ENCODE measurements around the gene PBX1.
A peak's percentile ranks its signal among the peaks of the same experiment; 100 is the strongest.

PBX1 gene

GRCh38 chr1:164562947-164563520 is 4.0 kb downstream of the PBX1 start:
- DNase-seq = no peak

GRCh38 chr1:164563721-164564360 is 4.9 kb downstream of the PBX1 start:
- DNase-seq = no peak

DNA sequence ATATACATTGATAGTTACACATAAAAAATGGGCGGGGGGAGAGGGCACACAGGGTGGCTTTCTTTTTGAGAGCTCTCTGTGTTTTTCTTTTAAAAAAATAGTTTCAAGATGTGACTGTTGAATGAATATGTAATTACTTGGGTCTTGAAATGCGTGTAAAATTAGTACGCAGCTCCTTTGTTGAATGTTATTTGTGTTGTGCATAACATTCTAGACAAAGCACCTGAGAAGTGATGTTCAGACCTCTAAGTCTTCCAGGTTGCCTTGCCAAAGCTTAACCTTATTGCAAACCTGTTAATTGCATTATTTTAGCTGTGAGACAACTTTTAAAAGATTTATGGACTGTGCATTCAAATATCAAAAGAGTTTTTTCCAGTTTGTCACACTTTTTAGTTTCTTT is 5.4 kb downstream of the PBX1 start:
- no peak for DNase-seq

- no peak for DNase-seq
Observed at GRCh38 chr1:164565357-164565756, 6.4 kb downstream of the PBX1 start.

- DNase-seq = no peak
Observed at GRCh38 chr1:164567774-164568173, 8.8 kb downstream of the PBX1 start.

- no peak for DNase-seq
Observed at GRCh38 chr1:164569241-164569640, 10.3 kb downstream of the PBX1 start.

GRCh38 chr1:164569866-164570265 is 10.9 kb downstream of the PBX1 start:
- DNase-seq = no peak

GRCh38 chr1:164571333-164571732 is 12.3 kb downstream of the PBX1 start:
- no peak for DNase-seq

- DNase-seq = no peak
Observed at GRCh38 chr1:164575356-164575886, 16.4 kb downstream of the PBX1 start.

GRCh38 chr1:164576291-164577271 is 17.6 kb downstream of the PBX1 start:
- DNase-seq = peak in 39 of 56 donors; percentile 19 to 68 (median 41)

DNA sequence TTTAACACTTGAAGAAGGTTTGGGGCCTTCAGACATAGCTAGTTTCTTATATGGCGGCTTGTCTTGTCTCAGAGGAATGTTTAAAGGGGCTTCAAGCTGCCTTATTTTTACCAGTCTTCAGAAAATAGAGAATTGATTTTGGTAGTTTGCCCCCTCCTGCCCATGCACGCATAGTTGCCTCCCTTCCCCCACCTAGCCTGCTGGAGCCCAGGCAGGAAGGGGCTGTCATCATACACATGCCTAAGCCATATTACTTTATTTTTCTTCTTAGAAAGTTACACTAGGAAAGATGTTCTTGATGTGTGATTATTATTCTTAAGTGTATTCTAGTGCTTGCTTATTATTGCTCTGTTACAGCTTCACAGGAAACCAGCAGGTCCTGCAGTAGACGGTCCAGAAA is 18.3 kb downstream of the PBX1 start:
- no peak for DNase-seq

DNA sequence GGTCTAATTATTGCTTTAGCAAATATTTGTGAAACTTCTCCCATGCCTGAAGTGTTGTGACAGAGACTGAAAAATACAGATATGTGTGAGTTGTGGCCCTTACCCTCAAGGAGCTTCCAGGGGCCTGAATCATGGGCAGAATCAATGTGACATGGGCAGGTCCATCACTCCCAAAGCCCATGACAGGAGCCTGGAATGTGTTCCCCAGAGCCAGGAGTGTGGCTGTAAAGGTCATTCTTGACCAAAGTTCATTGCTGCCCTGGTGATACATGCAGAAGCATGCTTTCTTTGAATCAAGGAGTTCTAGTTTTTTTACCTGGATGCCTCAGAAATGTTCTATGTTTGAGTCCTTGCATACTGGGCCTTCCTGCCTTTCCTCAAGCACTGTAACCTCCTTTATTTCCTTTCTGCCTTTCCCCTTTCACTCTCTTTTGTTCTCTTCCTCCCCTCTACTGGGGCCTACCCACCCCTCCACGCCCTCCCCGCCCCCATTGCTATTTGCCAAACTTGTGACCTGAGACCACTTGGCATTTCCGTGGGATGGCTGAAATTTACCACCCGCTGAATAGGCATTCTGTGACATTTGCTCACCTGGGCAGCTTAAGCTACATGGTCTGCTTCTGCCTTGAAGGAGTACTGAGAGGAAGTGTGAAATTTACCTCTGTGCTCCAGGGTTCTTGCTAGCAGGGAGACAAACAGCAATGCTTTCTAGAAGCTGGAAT is 19.7 kb downstream of the PBX1 start:
- no peak for DNase-seq

DNA sequence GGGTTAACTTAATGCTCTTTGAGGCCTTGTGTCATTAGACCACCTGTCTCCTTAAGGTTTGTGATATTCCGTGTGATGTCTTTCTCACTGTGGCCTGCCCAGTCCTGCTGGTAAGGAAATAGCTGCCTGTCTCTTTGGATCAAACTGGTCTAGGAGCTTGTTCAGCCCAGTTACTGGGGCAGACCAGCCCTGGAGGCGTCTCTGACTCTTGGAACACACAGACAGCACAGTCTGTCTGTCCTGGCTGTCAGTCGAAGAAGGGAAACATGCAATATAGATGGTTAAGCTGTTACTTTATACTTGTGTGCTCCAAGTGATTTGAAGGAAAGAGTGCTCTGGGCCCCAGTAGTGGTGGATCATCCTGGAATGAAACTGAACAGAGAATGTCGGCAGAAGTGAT is 20.4 kb downstream of the PBX1 start:
- no peak for DNase-seq

- no peak for DNase-seq
Observed at GRCh38 chr1:164581762-164582161, 22.8 kb downstream of the PBX1 start.

DNA sequence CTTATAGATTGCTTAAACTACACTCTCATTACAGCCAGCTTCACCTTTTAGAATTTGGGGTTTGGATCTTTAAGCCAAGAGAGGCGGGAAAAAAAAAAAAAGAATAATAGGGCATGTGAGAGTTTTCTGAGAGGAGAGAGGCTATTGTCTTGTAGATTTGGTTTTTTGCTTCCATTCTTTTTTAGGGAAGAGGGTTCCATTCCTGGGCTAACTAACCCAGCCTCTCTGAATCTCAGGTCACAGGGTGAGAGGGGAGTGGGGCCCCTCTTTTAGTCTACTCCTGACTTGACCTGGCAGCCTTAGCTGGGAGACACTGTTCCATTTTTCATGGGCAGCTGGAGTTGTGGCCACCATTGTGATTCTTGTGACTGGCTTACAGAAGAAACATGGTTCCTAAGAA is 24.2 kb downstream of the PBX1 start:
- no peak for DNase-seq

DNA sequence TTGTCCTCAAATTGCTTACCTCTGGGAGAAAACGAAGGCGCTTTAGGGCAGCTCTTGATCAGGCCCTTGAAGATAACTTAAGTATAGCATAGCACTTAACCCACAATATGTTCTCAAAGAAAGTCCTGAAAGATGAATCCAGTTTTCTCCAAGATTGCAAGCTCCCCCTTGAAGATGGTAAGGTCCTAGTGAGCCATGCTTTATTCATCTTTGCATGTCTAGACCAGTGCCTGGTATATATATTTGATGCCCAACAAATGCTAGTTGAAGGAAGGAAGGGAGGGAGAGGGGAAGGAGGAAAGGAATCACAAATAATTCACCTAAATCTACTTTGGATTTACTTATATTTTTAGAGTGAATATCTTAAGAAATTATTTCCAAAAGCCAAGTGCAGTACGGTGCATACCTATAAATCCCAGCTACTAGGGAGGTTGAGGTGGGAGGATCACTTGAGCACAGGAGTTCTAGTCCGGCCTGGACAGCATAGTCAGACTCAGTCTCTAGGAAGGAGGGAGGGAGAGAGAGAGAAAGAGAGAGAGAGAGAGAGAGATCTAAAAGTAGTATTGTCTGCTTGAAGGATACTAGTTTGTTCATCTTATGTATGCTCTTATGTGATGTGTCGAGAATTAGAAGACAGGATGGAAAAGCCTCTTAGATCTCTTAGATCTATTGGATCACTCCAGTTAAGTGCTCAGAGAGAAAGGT is 25.0 kb downstream of the PBX1 start:
- DNase-seq = no peak

GRCh38 chr1:164586591-164586990 is 27.6 kb downstream of the PBX1 start:
- DNase-seq = no peak

DNA sequence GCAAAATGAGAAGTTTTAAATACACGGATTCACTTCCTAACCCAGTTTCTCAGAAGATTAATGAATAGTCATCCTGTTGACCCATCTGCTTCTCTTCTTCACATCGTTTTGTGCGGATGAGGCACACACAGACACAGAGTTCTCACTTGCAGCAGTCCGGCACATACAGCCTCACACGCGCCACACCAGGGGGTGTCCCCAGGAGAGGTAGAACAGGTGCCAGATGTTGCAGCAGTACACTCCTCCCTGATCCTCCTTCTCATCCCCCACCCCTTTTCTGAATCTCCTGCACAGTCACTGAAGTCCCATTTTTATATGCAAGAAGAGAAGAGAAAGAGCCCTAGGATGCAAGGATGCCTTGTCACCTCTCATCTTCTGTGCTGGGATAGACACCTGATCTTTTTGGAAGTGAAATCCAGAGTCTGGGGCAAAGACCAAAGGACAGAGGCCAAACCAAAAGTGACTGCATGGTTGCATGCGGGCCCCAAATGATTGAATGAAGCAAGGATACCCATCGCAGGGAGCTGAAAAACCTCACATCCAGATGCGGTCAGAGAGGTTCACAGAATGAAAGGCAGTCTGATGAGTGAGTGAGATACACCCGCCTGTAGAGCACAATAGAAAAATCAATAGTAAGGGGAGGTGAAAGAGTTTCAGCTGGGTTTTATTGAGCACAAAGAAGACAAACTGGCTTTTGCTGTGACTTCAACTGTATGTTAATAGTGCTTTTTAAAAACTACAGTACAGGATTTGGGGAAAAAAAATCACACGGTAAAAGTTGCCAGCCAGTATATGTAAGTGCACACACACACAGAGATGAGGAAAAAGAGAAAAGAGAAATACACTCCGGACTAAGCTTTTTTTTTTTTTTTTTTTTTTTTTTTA is 28.9 kb downstream of the PBX1 start:
- no peak for DNase-seq

DNA sequence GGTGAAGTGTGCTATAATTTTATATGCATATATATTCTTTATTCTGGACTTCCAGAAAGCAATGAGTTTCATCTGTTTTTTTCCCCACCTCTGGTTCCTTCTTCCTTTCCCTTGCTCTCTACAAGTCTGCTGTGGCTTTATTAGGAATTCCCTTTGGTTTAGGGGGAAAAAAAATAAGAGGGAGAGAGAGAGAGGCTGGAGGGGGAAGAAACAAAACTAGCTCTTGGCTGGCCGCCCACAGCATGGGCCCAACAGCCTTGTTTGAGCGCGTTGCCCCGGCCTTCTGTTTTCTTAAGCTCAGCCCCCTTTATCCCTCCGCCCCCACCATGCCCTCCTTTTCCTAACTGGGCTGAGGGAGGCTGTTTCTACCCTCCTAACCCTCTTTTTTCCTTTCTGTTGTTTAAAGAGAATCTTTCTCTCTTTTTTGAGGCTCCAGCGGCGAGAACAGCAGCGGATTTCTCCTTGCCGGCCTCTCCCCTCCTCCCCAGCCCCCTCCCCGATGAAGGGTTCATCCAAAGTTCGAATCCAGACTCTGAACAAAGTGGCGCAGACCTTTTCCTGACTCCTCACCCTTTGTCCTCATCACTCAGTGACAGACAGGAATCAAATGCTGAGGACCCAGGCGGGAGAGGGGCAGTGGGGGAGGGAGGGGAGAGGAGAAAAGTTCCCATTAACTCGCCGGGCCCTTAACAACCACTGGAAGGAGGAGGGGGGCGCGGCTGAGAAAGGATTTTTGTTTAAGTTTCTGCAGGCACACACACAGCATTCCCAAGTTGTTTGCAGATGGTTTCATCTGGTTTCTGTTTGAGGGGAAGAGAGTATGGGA is 29.7 kb downstream of the PBX1 start:
- DNase-seq = peak in 29 of 56 donors; percentile 7 to 73 (median 39)
